Measurements from ENCODE around the gene SPINT2.

SPINT2 gene

DNA sequence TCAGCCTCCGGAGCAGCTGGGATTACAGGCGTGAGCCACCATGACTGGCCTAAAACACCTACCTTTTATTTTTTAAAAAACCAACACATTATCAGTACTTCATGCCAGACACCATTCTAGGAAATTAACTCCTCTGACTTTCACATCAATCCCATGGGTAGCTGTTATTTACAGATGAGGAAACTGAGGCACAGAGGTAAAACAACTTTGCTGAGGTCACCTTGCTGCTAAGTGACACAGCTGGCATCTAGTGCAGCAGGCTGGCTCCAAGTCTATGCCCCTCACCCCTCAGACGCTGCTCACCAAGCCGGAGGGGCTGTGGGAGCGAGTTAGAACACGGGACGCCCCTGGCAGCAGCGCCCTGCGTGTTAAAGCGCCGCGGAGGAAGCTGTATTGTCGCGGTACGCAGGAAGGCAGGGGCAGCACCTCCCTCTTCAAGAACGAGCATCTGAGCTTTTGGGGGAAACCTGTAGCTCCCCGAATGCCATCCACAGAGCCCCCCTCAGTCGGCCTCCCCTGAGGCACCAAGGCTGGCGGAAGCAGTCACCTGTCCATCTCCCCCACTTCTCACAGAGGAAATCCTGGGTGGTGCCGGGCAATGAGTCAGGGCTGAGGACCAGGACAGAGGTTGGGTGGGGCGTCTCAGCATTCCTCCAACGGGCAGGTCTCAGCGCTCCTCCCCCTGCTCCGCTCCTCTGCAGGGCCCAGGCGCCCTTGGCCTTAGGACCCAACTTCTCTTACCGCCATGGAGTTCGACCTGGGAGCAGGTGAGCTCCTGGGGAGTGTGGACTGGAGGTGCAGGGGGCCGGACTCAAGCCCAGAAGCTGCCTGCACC is 39.4 kb downstream of the SPINT2 start, which contains the start of gene C19orf33:
C19orf33 (plus strand) TSS at position 735 of the 835 bp plus-strand sequence; CDS start at position 746, 11 bp downstream.
- DNase-seq = no peak

DNA sequence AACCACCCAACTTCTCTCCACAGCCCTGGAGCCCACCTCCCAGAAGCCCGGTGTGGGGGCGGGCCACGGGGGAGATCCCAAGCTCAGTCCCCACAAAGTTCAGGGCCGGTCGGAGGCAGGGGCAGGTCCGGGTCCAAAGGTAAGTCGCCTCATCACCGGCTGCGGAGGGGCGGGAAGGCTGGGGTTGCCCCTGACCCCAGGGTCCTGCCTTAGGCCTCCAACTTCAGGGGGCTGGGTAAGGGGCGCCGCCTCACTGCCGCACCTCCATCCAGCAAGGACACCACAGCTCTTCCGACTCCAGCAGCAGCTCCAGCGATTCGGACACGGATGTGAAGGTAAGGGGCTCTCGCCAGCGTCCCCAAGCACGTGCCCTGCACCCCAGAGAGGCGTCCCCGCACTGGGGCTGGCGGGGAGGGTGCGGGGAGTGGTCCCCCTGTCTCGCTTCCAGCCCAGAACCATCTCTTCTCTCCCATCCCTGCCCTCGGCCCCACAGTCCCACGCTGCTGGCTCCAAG is 40.0 kb downstream of the SPINT2 start:
- no peak for DNase-seq

DNA sequence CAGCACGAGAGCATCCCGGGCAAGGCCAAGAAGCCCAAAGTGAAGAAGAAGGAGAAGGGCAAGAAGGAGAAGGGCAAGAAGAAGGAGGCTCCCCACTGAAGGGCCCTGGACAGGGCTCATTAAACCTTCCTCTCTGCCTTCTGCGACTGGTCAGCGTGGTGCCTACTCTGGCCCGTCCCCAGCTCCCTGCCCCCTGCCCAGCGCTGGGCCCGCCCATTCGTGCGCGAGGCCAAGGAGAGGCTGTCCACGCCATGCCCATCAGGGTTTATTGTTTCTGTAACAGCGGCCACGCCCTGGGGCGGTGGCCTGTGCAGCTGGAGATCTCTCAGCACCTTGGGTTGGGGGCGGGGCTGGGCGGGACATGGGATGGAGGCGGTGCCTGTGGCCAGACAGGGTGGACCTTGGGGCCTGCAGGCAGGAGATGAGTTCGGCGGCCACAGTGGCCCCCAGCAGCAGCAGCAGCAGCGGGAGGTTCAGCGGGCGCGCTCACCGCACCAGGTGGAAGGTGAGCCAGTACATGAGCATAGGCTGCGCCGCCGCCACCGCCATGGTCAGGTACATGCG is 40.6 kb downstream of the SPINT2 start:
- DNase-seq = peak; percentile 67

DNA sequence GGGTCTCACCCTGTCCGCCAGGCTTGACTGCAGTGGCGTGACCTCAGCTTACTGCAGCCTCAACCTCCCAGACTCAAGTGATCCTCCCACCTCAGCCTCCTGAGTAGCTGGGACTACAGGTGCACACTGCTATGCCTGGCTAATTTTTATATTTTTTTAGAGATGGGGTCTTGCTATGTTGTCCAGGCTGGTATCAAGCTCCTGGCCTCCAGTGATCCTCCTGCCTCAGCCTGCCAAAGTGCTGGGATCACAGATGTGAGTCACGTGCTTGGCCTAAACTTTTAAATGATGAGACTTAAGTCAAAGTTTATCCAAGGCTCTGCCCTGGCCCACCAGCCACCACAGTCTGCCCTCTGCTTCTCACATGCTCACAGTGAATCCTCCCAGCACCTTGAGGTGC is 41.9 kb downstream of the SPINT2 start:
- DNase-seq = no peak

DNA sequence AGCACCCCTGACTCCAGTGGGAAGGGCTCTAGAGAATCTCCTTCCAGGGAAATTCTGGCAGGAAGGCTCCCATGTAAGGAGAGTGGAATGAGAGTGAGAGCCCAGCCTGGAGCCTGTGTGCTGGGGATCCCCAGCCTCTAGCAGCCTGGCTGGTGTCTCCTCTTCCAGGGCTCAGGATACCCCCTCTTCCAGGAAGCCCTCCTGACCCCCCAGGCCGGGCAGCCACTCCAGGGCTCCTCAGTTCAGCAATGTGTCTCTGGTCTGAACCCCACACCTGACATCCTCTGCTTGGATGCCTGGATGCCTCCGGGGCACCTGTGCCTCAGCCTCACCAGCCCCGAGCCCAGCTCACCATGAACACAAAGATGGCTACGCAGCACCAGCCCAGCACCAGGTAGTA is 42.7 kb downstream of the SPINT2 start:
- no peak for DNase-seq

DNA sequence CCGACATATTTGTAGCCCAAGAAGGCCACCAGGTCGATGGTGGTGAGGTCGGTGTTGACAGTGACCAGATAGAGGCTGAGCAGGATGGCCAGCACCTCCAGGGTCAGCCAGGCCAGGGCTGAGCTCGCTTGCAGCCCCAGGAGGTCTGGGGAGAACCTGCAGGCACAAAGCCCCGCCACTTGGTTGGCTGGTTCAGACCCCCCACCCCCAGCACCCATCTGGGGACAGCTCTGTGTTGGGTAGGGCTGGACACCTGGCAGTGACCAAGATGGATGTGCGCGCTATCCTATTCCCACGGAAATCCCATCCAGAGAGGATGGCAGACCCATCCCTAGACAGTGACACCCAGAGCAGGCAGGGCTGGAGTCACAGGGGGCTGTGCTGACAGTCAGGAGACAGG is 43.2 kb downstream of the SPINT2 start:
- DNase-seq = no peak

DNA sequence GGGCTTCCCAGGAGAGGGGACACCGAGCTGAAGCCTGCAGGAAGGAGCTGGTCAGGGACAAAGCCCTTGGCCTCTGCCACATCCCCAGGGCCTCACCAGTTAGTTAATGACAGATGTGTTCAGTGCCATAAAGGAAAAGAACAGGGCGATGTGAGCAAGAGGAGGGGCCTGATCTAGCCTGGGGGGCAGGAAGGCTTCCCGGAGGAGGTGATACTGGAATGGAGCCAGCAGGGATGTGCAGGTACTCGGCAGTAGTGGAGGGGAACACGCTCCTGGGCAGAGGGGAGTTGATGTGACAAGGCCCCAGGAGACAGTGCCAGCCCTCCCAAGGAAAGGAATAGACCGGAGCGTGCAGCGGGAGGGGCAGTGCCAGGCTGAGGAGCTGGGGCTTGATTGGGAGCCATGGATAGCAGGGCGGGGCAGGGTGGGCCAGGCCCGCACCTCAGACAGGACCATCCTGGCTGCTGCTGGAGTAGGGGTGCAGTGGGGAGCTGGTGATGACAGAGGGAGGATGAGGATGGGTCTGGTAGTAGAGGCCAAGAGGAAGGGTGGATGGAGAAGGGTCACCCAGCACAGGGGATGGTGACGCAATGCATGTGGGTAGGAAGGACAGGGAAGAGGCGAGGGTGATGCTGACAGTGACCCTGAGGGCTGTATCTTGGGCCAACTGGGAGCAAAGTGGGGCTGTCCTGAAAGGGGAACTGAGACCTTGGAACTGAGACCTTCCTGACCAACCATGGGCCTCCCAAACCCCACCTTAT is 43.8 kb downstream of the SPINT2 start:
- no peak for DNase-seq

DNA sequence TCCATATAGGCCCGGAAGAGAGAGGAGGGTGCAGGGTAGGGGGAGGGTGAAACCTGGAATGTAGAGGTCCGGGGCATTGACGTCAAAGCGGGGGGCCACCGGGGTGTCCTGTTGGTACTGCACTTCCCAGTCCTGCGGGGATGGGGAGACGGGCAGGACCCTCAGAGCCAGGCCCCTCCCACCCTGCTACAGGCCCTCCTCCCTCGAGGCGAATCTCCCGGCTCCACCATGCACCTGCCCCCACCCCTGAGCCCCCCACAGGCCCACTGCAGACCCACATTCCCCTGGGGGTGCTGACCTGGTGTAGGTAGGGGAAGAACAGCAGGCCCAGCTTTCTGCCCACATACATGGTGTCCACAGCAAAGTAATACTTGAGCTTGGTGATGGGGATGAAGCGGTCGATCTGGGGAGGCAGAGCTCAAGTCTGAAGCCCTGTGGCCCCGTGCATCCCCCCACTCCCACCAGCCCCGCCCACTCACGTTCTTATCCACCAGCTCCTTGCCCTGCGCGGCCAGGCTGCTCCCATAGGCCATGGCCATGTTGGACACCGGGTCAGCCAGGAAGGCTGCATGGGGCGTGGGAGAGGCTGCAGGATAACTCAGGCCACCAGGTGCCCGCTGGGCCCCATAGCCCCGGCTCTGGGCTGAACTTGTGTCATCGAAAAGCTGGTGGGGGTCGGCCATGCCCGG is 44.7 kb downstream of the SPINT2 start:
- no peak for DNase-seq

DNA sequence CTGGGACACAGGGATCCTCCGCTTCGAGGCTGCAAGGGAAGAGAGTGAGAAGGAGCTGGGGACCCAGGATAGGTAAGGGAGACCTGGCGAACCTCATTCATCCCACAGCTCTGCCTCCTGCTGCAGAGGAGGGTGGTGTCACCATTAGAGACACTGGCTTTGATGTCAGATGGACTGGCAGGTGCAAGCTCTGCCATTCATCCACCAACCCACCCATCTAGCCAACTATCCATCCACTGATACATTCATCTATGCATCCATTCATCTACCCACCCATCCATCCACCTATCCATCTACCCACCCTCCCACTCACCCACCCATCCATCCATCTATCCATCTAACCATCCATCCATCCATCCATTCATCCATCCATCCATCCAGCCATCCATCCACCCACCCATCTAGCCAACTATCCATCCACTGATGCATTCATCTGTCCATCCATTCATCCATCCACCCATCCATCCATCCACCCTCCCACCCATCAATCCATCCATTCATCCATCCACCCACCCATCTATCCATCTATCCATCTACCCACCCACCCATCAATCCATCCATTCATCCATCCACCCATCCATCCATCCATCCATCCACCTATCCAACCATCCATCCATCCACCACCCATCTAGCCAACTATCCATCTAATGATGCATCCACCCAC is 45.4 kb downstream of the SPINT2 start:
- DNase-seq = no peak

DNA sequence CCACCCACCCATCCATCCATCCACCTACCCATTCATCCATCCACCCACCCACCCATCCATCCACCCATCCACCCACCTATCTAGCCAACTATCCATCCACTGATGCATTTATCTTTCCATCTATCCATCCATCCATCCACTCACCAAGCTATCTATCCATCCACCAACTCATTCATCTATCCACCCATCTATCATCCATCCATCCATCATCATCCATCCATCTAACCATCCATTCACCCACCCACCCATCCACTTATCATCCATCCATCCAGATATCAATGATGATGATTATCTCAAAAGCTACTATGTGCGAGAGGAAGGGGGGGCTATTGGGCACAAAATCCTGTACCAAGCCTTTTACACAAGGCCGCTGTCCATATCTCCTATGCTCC is 45.9 kb downstream of the SPINT2 start:
- DNase-seq = no peak

DNA sequence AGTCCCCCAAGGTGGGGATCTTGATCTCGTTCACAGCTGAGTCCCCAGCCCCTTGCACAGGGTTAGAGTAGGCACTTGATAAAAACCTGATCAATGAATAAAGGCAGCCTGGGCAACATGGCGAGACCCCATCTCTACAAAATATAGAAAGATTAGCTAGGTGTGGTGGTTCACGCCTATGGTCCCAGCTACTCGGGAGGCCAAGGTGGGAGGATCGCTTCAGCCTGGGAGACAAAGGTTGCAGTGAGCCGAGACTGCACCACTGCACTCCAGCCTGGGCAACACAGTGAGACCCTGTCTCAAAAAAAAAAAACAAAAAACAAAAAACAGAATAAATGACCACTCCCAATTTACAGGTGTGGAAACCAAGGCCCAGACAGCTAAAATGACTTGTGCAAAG is 46.6 kb downstream of the SPINT2 start:
- DNase-seq = no peak

DNA sequence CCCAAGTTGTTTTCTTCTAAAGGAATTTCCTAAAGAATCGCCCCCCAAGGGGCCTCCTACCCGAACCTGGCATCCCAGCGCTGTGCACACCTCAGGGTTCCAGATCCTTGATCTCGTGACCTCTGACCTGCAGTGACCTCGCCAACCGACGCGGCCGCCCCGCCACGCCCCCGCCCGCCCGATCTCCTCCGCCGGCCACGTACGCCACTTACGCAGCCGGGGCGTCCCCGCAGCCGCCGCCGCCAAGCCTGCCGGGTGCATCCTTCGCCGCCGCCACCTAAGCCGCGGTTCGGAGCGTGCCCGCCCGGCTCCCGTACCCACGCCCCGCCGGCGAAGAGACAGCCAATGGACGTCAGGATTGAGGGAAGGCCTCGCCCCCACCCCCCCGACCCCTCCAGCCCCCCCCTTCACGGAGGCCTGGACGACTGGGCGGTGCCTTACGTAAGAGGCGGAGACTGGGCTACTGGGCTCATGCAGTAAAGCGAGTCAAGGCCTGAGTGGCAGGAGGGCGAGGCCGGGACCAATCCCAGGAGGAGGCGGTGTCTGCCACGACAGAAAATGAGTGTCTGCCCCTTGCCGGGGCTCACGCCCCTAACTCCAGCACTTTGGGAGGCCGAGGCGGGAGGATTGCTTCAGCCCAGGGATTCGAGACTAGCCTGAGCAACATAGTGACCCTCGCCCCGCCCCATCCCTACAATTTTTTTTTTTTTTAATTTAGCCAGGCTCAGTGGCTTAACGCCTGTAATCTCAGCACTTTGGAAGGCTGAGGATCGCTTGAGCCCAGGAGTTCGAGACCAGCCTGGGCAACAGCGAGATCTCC is 51.5 kb downstream of the SPINT2 start, which contains the start of gene YIF1B:
YIF1B (minus strand) TSS at position 291 of the 820 bp plus-strand sequence; CDS start at position 261, 30 bp downstream.
- DNase-seq = peak; percentile 98

DNA sequence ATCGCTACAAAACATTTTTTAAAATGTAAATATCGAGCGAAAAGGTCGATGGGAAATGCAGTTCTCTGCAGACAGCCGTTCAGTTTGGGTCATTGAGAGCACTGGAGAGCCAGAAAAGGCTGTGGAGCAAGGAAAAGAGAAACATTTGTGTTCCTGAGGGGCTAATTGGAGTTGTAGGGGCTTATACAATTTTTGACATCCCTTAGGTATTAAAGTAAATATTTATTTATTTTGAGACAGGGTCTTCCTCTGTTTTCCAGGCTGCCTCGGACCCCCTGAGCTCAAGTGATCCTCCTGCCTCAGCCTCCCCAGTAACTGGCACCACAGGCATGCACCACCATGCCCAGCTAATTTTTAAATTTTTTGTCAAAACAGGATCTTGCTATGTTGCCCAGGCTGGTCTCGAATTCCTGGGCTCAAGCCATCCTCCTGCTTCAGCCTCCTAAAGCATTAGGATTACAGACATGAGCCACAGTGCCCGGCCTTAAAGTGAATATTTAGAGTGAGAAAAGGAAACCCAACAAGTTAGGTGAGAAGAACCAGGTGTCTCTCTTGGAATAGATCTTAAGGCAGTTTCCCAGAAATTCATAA is 52.2 kb downstream of the SPINT2 start:
- no peak for DNase-seq

DNA sequence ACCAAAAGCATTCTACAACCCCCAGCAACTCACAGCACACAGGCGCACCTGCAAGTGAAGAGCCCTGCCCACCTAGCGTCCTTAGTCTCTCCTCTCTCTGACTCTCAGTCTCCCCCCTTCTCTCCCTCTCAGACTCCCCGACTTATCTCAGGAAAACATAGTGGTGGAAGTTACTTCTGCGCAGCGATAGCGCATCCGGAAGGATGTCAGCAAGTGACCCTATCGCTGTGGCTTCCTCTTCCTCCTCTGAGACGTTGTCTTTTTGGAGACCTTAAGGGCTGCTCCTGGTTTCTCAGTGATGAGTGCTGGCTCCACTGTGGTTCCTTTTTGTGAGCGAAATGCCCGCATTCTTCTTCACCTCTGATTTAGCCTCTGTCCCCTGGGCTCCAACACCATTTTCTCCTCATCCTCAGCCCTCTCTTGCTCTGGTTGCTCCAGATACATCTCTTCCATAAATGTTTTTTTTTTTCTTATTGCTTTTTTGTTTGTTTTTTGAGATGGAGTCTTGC is 52.8 kb downstream of the SPINT2 start:
- DNase-seq = no peak

DNA sequence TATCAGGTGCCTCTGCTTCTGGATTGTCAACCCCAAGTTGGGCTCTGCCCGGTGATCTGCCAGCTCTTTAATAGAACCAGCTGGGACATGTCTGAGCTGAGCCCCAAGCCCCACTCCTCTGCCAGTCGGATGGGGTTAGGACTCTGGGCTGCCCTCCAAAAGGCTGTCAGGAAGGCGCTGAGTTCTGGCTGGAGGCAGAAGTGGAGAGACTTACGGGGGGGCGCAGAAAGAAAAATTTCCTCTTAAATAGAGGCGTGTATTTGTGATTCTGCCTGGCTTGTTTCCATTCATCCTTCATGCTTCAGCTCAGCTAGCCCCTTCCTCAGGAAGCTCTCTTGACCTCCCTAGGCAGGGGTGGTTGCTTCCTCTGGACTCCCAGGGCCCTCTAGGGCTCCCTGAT is 54.3 kb downstream of the SPINT2 start:
- DNase-seq = no peak

DNA sequence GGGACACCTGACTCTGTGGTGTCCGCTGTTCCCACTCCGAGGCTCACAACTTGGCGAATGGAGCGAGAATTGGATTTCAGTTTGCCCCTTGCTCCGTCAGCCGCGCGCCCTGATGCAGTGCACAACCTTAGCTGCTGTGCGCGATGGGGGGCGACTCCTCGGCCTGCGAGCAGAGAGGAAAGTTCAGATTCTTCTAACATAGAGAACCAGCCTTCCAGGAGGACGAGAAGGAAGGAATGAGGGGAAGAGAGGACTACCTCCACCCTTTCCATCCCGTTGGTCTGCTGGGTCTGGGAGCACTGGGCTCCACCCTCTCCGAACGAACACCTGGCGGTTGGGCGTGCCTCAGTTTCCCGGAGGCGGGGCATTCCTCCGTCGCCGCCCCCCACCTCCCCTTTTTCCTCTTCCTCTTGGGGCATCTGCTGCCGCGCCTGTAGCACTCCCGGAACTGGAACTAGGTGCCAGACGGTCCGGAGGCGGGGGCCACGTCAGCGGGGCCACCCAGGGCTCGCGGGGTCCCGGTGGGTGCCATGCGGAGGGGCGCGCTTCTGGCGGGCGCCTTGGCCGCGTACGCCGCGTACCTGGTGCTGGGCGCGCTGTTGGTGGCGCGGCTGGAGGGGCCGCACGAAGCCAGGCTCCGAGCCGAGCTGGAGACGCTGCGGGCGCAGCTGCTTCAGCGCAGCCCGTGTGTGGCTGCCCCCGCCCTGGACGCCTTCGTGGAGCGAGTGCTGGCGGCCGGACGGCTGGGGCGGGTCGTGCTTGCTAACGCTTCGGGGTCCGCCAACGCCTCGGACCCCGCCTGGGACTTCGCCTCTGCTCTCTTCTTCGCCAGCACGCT is 55.3 kb downstream of the SPINT2 start, which contains the start of gene KCNK6:
KCNK6 (plus strand) TSS at position 425 of the 838 bp plus-strand sequence; CDS start at position 531, 106 bp downstream.
- DNase-seq = no peak

DNA sequence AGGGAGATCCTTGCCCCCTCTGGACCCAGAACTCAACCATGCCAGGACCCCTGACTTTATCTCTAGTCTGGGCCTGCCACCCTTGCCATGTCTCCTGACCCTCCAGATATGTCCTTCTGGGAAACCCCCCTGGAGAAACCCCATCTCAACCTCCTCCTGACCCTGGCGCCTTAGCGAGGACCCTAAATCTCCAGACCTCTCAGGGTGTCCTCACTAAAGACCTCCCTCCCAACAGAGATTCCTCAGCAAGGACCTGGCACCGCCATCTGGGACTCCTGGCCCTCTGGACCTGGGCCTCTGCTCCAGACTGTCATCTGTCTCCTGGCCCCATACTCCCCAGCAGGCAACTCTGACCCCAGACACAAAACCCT is 56.6 kb downstream of the SPINT2 start:
- DNase-seq = no peak

DNA sequence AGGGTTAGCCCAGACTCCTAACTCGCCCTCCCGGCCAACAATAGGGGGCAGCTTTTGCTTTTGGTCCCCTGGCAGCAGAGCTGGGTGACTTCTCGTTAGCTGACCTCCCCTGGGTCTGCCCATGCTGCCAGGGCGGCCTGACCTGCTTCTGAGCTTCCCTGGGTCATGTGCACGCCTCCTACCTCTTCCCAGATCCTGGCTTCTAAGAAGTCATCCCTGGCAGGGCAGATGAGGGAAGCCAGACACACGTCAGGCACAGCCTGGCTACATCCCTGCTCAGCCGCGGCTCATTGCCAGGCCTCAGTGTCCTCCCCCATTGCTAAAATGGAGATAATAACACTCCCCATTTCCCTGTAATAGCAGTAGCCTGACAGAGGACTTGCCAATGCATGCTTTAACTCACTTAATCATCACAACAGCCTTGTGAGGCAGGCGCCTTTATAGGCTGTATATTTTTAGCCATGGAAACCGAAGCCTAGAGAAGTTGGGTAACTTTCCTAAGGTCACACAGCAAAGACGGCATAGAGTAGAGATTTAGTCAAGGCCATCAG is 57.3 kb downstream of the SPINT2 start:
- no peak for DNase-seq

DNA sequence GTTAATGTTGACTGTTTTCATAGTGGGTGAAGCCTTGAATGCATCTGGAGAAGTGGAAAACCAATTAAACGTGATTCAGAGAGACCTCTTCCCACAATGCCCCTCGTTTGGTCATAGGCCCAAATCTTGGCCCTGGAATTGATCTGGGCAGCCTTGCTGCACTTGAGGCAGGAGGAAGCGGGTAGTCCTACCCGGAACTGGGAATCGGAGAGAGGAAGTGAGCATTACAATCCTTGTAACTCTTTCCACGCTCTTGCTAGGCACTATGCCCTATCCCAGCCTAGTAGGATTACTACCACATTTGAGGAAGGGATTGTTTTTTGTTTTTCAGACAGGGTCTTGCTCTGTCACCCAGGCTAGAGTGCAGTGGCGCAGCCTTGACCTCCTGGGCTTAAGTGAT is 58.9 kb downstream of the SPINT2 start:
- no peak for DNase-seq
